CD4-positive, alpha-beta T cell treated with Interleukin-17A for 1 hour (primary cell): ENCODE results near the gene WAC.

Experiments used
- DNase-seq: peaks from one replicate; pipeline ENCODE4 v3.0.0-alpha.2; 2020

WAC gene

GRCh38 chr10:28533186-28533564 lies 257 bp downstream of the WAC start:
- no peak for DNase-seq

- DNase-seq = peak; percentile 72
Observed at GRCh38 chr10:28533571-28534304, 820 bp downstream of the WAC start.

- no peak for DNase-seq
Observed at GRCh38 chr10:28535846-28536245, 2.9 kb downstream of the WAC start.

DNA sequence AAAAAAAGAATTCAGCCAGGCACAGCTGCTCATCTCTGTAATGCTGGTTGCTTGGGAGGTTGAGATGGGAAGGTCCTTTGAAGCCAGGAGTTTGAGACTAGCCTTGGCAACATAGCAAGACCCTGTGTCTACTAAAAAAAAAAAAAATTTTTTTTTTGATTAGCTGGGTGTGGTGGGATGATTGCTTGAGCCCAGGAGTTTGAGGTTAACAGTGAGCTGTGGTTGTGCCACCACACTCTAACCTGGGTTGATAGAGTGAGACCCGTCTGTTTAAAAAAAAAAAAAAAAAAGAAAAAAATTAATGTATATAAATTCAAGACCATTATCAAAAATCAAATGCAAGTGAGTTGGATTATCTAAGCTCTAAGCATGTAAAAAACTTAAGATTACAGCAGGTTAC lies 5.7 kb downstream of the WAC start:
- no peak for DNase-seq

DNA sequence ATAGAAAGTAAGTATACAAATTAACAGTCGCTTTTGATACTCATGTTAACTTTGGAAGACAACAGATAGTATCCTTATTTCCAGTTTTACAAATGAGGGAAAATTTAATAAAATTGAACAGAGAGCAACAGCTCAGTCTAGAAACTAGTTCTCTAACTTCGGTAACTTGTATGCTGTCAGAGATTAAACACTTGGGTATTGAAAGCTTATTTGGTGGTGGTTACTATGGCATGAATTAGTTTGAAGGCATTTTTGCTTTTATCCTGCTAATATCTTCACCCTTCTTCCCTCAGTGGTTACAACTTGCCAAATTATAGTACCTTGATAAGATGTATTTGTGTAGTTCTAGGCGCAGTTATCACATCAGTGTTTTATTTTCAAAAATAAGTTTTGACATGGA lies 7.2 kb downstream of the WAC start:
- DNase-seq = no peak

GRCh38 chr10:28541717-28542365 lies 8.9 kb downstream of the WAC start:
- DNase-seq = no peak

DNA sequence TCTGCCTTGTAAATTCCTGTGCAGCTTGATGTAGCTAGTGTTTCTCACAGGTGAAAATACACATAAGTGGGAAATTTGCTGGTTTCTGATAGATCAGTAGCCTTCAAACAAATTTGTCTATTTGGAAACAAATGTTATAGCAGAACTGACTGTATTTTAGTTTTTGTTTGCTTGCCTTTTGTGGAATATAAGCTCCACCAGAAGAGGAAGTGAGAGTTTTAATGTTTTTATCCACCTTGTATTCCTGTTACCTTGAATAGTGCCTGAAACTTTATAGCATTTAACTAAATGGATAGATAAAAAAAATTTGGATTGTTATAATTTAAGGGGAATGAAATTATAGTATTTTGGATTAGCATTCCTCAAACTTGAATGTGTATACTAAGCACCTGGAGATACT lies 9.8 kb downstream of the WAC start:
- DNase-seq = no peak

GRCh38 chr10:28544058-28544457 lies 11.1 kb downstream of the WAC start:
- DNase-seq = no peak

DNA sequence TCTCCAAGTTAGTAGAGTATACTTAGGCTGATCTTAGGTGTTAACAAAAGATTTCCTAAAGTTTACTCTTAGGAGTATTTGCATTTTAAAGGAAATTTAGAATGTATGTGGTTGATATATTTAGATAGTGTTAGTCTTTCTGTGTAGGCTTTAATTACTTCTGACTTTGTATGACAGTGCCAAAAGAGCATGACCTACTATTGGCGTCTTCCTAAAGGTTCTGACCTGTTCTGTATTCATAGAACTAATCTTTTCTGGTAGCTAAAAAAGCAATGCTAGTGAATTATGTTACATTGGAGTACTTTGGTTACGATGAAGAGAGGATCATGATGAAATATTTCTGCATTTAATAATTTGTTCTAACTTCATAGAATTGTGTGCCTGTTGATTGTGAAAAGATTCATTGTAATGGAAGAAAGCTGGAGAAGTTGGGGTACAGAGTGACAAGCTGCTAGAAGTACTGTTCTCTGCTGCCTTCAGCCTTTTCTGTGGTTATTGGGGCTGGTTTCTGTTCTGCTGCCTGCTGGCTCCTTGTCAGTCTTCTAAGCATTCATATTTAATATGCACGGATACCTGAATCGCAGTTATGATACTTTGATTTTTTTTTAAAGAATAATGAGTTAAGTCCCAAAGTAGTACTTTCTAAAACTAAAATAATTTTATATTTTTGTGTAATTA lies 13.2 kb downstream of the WAC start:
- DNase-seq = no peak

- no peak for DNase-seq
Observed at GRCh38 chr10:28548781-28549498, 16.0 kb downstream of the WAC start.

DNA sequence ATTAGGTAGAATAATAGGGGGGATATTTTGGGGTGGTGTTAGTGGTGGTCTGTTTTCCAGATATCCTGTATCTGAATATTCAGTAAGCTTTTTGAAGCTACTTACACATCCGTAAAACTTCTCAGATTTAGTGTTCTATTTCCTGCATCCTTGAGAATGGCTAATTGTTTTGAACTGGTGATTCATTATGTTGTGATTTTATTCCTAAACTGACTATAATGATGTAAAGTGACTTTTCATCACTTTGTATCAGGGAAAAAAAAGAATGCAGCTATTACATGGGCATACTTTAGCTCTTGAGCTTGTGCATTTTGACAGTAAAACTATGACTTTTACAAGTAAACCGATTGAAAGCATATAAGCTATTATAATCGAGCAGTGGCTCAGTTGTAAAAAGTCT lies 18.2 kb downstream of the WAC start:
- DNase-seq = no peak

- no peak for DNase-seq
Observed at GRCh38 chr10:28552775-28553174, 19.9 kb downstream of the WAC start.

DNA sequence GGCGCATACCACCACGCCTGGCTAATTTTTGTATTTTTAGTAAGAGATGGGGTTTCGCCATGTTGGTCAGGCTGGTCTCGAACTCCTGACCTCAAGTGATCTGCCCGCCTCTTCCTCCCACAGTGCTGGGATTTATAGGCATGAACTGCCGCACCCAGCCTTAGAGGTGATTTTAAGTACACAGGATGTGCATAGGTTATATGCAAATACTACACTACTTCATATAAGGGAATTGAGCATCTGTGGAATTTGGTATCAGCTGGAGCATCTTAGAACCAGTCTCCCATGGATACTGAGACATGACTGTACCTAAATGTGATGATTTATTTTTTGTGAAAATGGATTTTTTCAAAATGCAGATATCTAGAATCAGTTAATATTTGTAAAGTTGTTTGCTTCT lies 21.1 kb downstream of the WAC start:
- no peak for DNase-seq

DNA sequence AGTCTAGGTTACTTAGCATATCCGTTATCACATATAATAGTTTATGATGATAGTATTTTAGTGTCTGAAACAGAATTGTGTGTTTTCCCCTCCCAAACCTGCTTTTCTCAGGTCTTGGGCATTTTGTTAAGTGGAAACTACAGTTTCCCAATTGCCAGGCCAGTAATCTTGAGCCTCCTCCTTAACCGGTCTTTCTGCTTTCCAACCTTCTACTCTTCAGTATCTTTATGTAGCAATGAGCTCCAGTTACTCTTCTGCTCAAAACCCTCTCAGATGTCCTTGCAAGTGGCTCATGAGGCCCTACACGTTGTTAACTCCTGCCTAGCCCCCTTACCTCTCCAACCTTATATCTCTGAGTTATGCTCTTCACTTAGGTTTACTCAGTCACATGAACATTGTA lies 22.0 kb downstream of the WAC start:
- DNase-seq = no peak

DNA sequence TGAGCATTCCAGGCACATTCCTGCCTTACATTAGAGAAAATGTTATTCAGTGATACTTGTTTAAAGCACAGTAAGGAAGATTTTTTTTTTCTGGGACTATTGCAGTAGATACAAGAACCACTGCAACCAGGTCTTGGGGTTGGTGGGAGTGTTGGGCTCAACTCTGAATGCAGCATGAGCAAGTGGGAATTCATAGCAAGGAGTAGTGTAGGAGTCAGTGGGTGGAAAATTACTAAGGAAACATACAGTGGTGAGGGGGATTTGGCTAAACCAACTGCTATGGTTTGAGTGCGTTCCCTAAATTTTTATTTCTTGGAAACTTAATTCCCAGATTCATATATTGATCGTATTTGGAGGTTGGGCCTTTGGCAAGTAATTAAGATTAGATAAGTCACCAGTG lies 22.4 kb downstream of the WAC start:
- DNase-seq = no peak

- DNase-seq = no peak
Observed at GRCh38 chr10:28556142-28556541, 23.2 kb downstream of the WAC start.

DNA sequence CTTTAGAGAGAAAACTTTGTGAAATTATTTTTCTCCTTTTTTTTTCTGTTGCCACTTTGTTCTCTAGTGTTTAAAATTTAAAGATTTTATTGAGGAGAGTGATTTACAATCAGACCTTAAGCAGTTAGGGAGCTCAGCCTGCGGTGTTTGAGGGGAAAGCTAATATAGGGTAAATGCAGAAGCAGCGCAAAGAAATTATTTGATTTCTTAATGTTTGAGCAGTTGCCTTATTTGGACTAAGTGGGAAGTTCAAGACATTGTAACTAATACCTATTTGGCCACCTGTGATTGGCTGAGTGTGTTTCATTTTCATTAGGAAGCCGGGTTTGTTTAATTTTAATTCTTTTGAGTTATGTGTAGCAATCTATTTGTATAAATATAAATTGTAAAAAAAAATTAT lies 25.3 kb downstream of the WAC start:
- DNase-seq = no peak

DNA sequence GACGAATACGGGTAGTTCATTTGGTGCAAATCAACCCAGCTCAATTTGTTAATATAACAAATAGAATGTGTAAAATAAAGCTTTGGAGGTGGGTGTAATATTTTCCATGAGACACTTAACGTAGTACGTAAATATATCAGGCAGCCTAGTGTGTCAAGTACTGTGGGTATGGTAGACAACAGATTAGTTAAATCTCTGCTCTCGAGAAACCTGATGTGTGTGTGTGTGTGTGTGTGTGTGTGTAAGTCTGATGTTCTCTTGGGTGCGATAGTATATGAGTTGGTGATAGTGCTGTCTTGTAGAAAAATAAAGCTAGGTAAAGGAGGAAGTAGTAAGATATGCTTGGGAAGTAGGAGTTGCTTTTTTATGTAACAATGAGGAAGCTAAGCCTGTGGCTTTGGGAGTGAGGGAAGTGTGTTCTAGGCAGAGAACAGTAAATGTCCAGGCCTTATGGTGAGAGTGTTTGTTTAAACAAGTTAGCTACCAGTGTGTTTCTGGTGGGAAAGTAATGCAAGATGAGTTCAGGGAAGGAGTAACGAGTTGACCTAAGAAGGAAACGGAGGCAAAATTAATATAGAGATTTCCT lies 26.1 kb downstream of the WAC start:
- no peak for DNase-seq

DNA sequence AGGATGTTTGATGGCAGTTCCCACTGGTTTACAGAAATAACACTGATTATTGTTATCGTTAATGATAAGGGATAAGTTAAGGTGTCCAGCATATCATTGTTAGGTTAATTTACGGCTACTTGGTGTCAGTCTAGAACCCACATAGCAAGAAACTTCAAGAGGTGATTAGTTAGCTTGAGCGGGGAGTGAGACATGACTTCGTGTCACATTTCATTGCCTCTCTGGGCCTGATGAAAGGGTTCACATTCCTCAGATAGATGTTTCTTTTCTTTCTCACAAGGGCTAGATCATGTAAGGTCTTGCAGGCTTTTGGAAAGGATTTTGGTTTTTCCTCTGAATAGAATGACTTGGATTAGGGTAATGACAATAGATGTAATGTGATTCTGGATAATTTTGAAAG lies 26.7 kb downstream of the WAC start:
- no peak for DNase-seq

DNA sequence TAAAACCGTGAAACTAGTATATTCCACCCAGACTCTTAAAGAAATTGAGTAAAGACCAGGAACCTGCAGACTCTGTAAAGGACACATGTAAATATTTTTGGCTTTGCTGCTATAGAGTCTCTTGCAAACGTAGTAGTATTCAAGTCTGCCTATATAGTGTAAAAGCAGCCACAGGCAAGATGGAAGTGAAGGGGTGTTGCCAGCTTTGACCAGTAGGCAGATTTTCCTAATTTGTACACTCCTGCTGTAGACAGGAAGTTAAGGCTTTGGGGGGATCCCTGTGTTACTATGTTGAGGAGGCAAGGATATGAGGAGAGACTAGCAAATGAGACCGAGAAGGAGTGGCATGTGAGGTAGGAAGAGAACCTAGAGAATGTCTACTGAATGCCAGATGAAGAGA lies 27.7 kb downstream of the WAC start:
- DNase-seq = no peak

DNA sequence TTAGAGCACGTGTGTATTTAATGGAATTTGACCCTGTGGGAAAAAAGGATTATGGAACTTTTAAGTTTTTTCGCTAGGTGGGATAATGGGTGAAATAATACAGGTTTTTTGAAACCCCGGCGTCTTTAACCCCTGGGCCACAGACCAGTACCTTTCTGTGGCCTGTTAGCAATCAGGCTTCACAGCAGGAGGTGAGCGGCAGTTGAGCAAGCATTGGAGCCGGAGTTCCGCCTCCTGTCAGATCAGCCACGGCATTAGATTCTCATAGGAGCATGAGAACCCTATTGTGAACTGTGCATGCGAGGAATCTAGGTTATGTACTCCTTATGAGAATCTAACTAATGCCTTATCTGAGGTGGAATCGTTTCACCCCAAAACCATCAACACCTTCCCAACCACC lies 28.6 kb downstream of the WAC start:
- no peak for DNase-seq

DNA sequence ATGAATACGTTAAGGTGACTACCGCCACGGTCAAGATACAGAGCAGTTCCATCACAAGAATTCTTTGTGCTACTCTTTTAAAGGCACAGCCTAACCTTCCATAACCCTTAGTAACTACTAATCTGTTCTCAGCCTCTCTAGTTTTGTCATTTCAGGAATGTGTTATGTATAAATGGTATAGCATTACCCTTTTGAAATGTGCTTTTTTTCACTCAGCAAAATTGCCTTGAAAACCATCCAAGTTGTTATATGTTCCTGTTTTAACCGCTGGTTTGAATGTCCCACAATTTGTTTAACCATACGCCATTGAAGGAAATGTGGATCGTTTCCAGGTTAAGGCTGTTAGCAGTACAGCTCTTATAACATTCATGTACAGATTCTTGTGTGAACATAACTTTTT lies 32.0 kb downstream of the WAC start:
- no peak for DNase-seq

- no peak for DNase-seq
Observed at GRCh38 chr10:28566458-28567015, 33.6 kb downstream of the WAC start.
